ENCODE results near the gene SV2B.
"Not testable (repeated sequence)": the region's sequence is repeated elsewhere in the genome, so short reads cannot be mapped to it uniquely, and the experiment has no call there.

SV2B gene

DNA sequence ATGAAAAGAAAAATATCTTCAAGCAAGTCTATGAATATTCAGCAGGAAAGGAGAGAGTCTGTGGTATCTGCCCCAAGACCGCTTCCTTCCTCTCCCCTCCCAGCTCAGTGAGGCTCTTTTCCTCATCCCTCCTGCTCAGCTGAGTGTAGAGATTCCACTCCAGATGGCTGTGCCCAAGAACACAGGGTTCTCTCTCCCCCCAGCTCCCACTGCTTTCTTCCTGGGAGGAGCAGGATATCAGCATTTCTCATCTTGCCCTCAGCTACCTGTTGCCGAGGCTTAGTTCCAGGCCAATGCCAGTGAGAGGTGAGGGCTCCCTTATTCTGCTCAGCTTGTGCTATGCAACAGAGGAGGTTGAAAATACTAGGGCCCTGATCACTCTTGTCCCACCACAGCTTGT, 211.9 kb downstream of the SV2B start:
- no peak for DNase-seq (ENCODE audit: low spot score)

DNA sequence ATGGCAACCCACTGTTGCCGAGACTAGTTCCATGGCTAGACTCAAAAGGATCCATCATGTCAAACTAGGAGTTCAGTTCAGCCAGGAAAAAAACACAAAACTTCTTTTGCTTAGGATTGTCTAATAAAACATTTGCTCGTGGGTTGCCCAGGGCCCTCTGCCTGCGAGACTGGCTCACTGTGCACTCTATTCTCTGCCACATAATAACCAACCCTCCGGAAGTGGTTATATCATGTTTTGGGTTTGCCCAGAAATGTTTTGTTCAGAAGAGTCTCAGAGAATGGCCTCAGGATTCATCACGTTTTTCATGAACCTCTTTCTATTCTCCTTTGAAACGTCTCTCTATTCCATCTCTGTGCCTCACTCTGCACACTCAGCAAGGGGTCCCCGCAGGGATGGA, 216.1 kb downstream of the SV2B start:
- no peak for DNase-seq (ENCODE audit: low spot score)

DNA sequence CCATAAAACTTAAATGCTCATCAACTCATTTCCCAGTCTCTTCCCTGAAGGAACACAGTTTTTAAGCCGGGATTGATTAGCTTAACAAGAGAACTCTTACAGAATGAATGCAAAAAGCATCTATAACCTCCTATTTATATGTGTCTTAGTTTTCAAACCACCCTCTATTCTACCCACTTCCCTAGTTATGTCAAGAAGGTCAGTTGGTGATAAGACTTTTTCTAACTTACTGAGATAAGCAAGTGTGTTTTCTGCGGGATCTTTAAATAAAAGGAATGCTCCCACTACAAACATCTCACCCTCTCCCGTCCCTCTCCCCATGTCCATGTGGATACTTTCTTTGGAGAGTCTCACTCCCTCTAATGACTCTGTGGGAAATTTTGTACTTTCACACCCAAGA, 218.5 kb downstream of the SV2B start:
- DNase-seq (ENCODE audit: low spot score) = no peak

DNA sequence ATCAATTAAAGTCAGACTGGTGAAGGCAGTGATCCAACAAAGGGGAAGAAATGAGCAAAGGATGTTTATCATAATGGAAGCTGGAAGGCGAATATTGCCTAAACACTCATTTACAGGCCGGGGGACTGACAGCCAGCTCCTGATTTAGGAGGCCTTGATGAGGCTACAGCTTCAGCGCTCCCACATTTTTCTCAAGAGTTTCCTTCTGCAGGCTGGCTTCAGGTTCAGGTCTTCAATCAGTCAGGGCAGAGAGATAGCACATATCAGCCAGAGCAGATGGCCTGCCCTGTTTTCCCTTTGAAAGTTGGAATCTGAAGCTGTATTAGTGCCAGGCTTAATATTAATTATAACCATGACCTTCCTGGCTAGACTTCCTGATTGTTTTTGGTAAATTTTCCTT, 218.9 kb downstream of the SV2B start:
- no peak for DNase-seq (ENCODE audit: low spot score)

DNA sequence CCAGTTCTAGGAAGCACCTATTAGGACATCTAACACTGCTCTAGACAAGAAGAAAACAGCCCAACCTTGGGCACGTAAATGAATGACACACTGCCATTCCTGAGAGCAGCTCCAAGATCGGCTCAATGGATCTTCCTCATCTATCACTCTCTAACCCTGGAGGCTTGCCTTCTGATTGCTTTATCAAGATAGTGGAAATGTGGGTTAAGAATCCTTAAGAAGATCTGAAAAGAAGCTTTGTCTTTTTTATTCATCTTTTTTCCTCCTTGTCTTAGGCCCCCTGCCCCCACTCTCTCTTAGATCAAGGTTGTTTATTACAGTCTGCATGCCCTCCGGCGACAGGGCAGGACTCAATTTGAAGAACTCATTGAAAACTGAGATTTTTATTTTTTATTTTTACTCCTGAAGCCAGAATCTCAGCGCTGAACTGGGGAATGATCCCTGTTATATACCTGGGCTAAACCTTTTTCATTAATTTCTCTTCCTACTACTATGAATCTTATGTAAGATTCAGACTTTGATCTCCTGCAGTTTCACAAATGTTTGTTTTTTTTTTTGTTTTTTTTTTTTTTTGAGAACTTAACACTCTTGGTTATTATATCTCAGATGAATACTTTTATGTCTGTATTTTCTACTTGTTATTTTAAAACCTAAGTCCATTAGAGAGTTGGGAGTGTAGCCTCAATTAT, 219.5 kb downstream of the SV2B start:
- no peak for DNase-seq (ENCODE audit: low spot score)

DNA sequence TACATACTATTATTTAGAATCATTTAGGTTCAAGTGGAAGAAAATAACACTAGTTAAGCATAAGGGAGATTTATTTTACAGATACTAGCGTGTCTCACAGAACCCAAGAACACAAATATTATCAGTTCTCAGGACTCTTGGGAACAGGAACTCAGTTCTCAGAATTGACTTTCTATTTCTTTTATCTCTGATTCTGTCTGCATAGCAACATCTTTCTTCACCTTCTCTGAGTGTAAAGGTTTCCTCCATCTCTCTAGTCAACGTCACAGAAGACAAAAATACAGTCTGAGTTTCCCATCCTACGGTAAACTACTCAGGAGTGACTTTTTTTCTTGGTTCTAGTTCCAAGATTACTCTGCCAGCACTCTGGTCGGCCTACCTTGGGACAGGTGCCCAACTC, 220.0 kb downstream of the SV2B start:
- DNase-seq (ENCODE audit: low spot score) = no peak

DNA sequence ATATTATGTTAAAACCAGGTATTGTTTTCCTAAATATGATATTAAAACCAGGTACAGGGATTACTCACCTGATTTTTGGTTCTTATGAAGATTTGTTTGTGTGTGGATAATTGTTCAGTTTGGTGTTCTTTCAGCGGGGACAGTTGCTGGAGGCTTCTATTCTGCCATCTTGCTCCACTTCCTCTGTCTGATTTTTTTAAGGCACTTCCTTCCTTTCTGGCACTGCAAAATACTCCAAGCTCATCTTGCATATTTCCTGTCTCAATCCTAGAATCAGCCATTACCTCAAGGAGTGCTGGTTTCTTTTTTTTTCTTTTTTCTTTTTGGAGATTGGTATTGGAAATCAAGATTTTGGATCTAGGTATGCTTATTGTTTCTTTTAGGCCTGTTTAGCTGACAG, 229.9 kb downstream of the SV2B start:
- no peak for DNase-seq (ENCODE audit: low spot score)

DNA sequence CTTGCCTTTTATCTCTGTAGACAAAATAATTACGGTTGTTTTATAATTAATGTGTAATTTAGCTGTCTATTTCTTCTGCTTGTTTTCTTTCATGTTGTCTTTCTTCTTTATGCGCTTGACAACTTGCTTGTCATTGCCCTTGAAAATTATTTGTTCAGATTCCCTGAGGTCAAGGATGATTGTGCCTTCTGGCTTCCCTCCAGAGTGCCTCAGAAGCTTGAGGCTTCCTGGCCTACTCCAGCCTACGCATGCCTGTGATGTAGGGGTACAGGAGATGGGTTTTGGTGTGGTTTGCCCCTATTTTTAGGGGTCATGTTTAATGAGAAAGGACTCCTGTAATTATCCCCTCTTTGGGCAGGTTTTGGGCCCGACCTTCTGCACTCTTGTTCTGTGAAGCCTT, 231.5 kb downstream of the SV2B start:
- no peak for DNase-seq (ENCODE audit: low spot score)

DNA sequence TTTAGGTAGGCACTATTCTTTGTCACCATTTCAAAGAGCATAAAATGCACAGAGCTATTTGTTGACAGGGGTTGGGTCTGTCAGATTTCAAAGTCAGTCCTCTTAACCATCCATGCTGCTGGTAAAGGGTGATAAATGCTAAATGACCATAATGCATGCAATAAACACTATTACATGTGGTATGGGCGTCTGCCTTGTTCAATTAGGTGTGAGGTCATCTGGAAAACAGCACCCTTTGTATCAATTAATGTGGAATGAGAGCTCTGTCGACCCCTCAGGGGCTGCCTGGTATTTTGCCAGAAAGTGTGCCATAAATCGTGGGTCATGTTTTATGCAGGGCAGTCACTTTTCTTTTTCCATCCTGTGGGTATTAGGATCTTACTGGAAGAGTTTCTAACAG, 235.6 kb downstream of the SV2B start:
- DNase-seq (ENCODE audit: low spot score) = no peak

DNA sequence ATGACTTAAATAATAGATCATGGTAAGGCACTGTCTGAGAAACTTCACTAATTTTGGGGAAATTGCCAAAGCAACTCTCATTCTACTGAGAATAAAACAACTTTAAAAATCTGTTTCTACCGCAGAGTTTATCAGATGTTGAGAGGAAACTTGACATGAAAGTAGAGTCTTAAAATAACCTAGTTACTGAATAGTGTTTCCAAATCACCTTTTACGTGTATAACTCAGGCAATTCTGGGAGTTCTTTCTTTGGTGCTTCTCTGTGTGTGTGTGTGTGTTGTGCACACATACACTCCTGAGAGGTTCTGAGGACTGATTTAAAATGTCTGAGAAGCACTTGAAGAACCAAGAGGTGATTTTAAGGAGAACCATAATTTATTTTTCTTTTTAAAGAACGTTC, 236.6 kb downstream of the SV2B start:
- DNase-seq (ENCODE audit: low spot score) = no peak

DNA sequence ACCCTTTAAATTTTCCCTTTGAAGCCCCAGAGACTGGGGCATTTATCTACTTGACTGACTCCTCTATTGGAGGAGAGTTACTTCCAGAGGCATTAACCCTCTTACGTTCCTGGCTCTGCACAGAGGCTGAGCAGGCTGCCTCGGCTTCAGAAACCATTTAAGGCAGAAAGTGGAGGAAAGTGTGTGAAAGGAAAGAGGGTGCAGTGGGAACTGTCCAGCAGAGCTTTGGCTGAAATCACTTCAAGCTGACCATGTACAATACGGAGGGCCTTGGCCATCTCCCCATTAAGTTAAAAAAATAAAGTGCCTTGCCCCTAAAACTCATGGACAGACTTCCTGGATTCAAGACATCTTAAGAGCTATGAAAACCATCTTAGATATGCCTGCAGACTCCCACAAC, 238.7 kb downstream of the SV2B start:
- no peak for DNase-seq (ENCODE audit: low spot score)

DNA sequence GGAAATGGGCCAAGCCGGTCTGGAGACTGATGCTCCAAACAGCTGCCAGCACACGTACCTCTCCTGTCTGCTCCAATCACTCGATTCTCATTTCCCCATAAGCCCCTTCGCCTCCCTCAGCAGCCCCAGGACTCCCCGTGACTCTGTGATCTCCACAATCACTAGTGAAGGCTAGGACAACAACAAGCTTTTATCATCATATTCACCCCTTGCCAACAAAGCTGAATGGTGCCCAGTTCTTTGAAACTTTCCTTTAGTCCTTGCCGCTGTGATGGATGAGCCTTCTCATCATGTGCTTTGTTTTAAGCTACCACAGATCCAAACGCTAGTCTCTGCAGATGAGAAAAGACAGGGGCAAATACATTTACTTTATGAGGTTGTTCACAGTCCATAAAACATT, 242.0 kb downstream of the SV2B start:
- no peak for DNase-seq (ENCODE audit: low spot score)

DNA sequence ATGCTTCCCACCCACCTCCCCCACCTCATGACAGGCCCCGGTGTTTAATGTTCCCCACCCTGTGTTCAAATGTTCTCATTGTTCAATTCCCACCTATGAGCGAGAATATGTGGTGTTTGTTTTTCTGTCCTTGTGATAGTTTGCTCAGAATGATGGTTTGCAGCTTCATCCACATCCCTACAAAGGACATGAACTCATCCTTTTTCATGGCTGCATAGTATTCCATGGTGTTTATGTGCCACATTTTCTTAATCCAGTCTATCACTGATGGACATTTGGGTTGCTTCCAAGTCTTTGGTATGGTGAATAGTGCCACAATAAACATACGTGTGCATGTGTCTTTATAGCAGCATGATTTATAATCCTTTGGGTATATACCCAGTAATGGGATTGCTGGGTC, 244.9 kb downstream of the SV2B start:
- DNase-seq (ENCODE audit: low spot score) = not testable (repeated sequence)

DNA sequence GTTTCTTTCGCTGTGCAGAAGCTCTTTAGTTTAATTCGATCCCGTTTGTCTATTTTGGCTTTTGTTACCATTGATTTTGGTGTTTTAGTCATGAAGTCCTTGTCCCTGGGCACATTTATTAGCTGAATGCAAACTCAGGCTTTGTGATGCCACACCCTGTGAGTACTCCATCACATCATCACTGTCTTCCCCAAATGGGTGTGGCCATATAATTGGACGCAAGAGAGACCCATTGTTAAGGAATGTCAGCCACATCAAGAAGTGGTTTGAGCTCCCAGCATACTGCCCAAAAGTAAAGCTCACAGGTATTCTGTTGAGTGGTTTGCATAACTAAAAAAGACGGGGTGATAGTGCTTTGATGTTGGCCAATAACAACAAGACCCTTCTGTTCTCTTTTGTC, 245.7 kb downstream of the SV2B start:
- DNase-seq (ENCODE audit: low spot score) = no peak

DNA sequence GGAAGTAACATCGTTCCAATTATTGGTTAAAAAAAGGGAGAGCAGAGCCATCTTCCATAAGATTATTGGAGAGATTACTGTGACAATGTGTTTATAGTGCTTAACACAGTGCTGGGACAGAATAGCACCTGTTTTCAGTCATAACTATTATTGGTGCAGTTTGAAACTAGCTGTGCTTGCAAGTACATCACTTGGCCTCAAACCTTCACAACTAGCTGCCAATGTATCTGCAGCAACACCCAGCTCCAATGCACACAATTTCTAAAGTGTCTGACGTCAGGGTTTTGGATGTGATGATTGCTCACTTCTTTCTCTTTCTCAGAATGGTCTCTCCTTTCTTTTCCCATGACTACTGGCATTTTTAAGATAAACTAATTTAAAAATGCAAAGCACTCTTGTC, 246.2 kb downstream of the SV2B start:
- no peak for DNase-seq (ENCODE audit: low spot score)

DNA sequence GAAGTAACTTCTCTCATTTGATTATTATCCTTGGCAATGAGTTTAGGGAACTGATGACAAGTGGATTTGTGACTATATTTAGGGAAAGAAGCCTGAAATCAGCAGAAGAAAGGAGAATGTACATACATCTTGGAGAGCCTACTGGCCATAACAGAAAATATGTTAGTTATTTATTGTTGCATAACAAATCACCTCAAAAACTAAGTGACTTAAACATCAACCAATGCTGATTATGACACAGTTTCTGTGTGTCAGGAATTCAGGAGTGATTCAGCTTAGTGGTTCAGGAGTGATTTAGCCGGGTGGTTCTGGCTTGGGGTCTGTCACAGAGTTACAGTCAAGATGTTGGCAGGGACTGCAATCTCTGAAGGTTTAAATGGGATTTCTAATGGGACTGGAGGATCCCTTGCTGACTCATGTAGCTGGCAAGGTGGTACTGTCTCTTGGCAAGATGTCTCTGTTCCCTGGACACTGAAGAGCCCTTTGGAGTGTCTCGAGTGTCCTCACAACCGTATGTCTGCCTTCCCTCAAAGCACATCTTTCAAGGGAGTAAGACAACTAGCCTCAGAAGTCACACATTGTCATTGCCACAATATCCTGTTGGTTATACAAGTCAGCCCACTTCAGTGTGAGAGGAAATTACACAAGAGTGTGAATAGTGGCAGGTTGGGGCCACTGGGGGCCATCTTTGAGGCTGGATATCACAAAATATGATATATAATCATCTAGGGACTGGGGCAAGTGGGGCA, 248.9 kb downstream of the SV2B start:
- DNase-seq (ENCODE audit: low spot score) = no peak
